Liver (tissue), 9 donors: ENCODE data around the gene KCNT1. TPM values are rescaled to one million over a fixed set of nuclear protein-coding genes. Genes with fewer than 3 reads are reported as not detected.

Source experiments
- DNase-seq: peaks from one replicate; pipeline ENCODE4 v3.0.0-alpha.2; 2017; ENCODE audit warnings: low spot score
- H3K27ac ChIP-seq, 2 donors: one replicate each; pipeline ENCODE4 v1.7.0; 2013; ENCODE audit warnings: inconsistent platforms in 2 of 2, low read length in 2 of 2, control low read depth in 1 of 2, low read depth in 1 of 2, mild to moderate bottlenecking in 1 of 2
- H3K27me3 ChIP-seq, 4 donors: one replicate each; pipeline versions ENCODE4 v1.6.1 to v1.7.0; 2013; ENCODE audit warnings: low read length in 3 of 4, inconsistent platforms in 1 of 4, mild to moderate bottlenecking in 1 of 4, moderate library complexity in 1 of 4; ENCODE audit not compliant: control insufficient read depth in 4 of 4, insufficient read depth in 4 of 4
- H3K36me3 ChIP-seq, 4 donors: one replicate each; pipeline versions ENCODE4 v1.6.1 to v1.7.0; 2013; ENCODE audit warnings: low read length in 3 of 4, mild to moderate bottlenecking in 3 of 4, low read depth in 1 of 4, moderate library complexity in 1 of 4; ENCODE audit not compliant: control insufficient read depth in 4 of 4, insufficient read depth in 3 of 4
- H3K4me1 ChIP-seq, 4 donors: one replicate each; pipeline versions ENCODE4 v1.6.1 to v1.7.0; 2013; ENCODE audit warnings: low read length in 3 of 4, mild to moderate bottlenecking in 3 of 4, moderate library complexity in 1 of 4; ENCODE audit not compliant: control insufficient read depth in 4 of 4, insufficient read depth in 4 of 4
- H3K4me3 ChIP-seq, 3 donors: one replicate each; pipeline versions ENCODE4 v1.6.1 to v1.7.0; 2013; ENCODE audit warnings: low read length in 3 of 3, control low read depth in 1 of 3, low read depth in 1 of 3, mild to moderate bottlenecking in 1 of 3
- H3K9ac ChIP-seq, 2 donors: one replicate each; pipeline ENCODE4 v1.7.0; 2013; ENCODE audit warnings: low read length in 2 of 2, mild to moderate bottlenecking in 2 of 2, moderate library complexity in 2 of 2, control low read depth in 1 of 2, low read depth in 1 of 2
- H3K9me3 ChIP-seq, 4 donors: one replicate each; pipeline versions ENCODE4 v1.6.1 to v1.7.0; 2013; ENCODE audit warnings: low read length in 3 of 4; ENCODE audit not compliant: control insufficient read depth in 4 of 4
- ATF3 ChIP-seq: IDR thresholded peaks from 2 replicates; pipeline ENCODE4 v1.6.1; 2016; ENCODE audit warnings: antibody characterized with exemption
- CTCF ChIP-seq: fragments of 150-350 bp; IDR thresholded peaks from 2 replicates; pipeline ENCODE4 v1.5.1; 2017; ENCODE audit warnings: improper control_type of control experiment, low read depth, low read length; ENCODE audit not compliant: missing input control
- EGR1 ChIP-seq, 2 donors: IDR thresholded peaks; 2 replicates each; pipeline ENCODE4 v1.6.1; 2016 to 2018; ENCODE audit warnings: antibody characterized with exemption in 2 of 2, low read depth in 2 of 2
- FOXA1 ChIP-seq: IDR thresholded peaks from 2 replicates; pipeline ENCODE4 v1.6.1; 2016; ENCODE audit warnings: antibody characterized with exemption
- FOXA2 ChIP-seq: IDR thresholded peaks from 2 replicates; pipeline ENCODE4 v1.6.1; 2016; ENCODE audit warnings: antibody characterized with exemption
- GABPA ChIP-seq, 2 donors: IDR thresholded peaks in 1 of 2; conservative IDR thresholded peaks in 1 of 2; 2 replicates each; pipeline ENCODE4 v1.6.1; 2016; ENCODE audit warnings: antibody characterized with exemption in 2 of 2, mild to moderate bottlenecking in 1 of 2, moderate library complexity in 1 of 2
- HNF4A ChIP-seq, 2 donors: conservative IDR thresholded peaks; 2 replicates each; pipeline ENCODE4 v1.6.1; 2016; ENCODE audit warnings: antibody characterized with exemption in 2 of 2, mild to moderate bottlenecking in 2 of 2
- HNF4G ChIP-seq: IDR thresholded peaks from 2 replicates; pipeline ENCODE4 v1.6.1; 2016; ENCODE audit warnings: antibody characterized with exemption
- JUND ChIP-seq, 2 donors: IDR thresholded peaks; 2 replicates each; pipeline ENCODE4 v1.6.1; 2016; ENCODE audit warnings: antibody characterized with exemption in 2 of 2
- MAX ChIP-seq: IDR thresholded peaks from 2 replicates; pipeline ENCODE4 v1.6.1; 2016; ENCODE audit warnings: antibody characterized with exemption
- NR2F2 ChIP-seq: IDR thresholded peaks from 2 replicates; pipeline ENCODE4 v1.6.1; 2016; ENCODE audit warnings: antibody characterized with exemption
- RAD21 ChIP-seq, 2 donors: IDR thresholded peaks; 2 replicates each; pipeline ENCODE4 v1.6.1; 2016; ENCODE audit warnings: antibody characterized with exemption in 2 of 2, mild to moderate bottlenecking in 2 of 2
- REST ChIP-seq: IDR thresholded peaks from 2 replicates; pipeline ENCODE4 v1.6.1; 2016; ENCODE audit warnings: antibody characterized with exemption, mild to moderate bottlenecking
- RXRA ChIP-seq, 2 donors: IDR thresholded peaks; 2 replicates each; pipeline ENCODE4 v1.6.1; 2017 to 2018; ENCODE audit warnings: antibody characterized with exemption in 2 of 2, mild to moderate bottlenecking in 1 of 2
- SP1 ChIP-seq: IDR thresholded peaks from 2 replicates; pipeline ENCODE4 v1.6.1; 2018; ENCODE audit warnings: antibody characterized with exemption, mild to moderate bottlenecking
- TAF1 ChIP-seq: conservative IDR thresholded peaks from 2 replicates; pipeline ENCODE4 v1.6.1; 2016; ENCODE audit warnings: antibody characterized with exemption, mild to moderate bottlenecking
- YY1 ChIP-seq: IDR thresholded peaks from 2 replicates; pipeline ENCODE4 v1.6.1; 2016; ENCODE audit warnings: antibody characterized with exemption, mild to moderate bottlenecking
- ZBTB33 ChIP-seq: IDR thresholded peaks from 2 replicates; pipeline ENCODE4 v1.6.1; 2016; ENCODE audit warnings: antibody characterized with exemption
- WGBS: extraction: QIAGEN DNeasy Blood & Tissue Kit; methylation state at CpG from one replicate; pipeline ENCODE4 v1.1.7; 2013; 5-methylcytosine and 5-hydroxymethylcytosine counted together
- polyA plus RNA-seq, 2 donors: library from polyadenylated mRNA; stranded (reverse) in 1 of 2; unstranded in 1 of 2; fragments of 200-250 nt in 1 of 2; fragments of >200 nt in 1 of 2; fragmentation: Nextera tagmentation in 1 of 2; extraction: Ambion mirVana in 1 of 2; gene quantifications; one replicate each; pipeline versions ENCODE4 v1.2.1 to v1.2.3, GENCODE V29; 2013 to 2015
- total RNA-seq, 2 donors: library from RNA; depleted of rRNA; stranded (reverse); fragments of >200 nt; gene quantifications; one replicate each; pipeline ENCODE4 v1.2.3, GENCODE V29; 2014
- donor health status: healthy.
- donor health status: healthy.
- donor health status: healthy.
- donor health status: healthy.
- donor health status: healthy.

KCNT1 gene
- total and polyA plus RNA-seq, 4 donors, result 0.08 TPM; not detected in 2

GRCh38 chr9:135839516-135839915 lies 137.5 kb downstream of the KCNT1 start:
- H3K27me3 ChIP-seq, result no peaks in the 10 kb centered on the region
- WGBS, result 94% methylated on average over 11 of the region's 11 CpGs
- no peak for DNase-seq
- H3K36me3 ChIP-seq, result peaks cover 0 to 4% (median 1%) of the 10 kb centered on the region in 4 donors
- H3K4me3 ChIP-seq, result no peak overlapping the region
- no peaks in the 10 kb centered on the region for H3K4me1 ChIP-seq
- no peaks in the 10 kb centered on the region for H3K9me3 ChIP-seq
- no peak overlapping the region for H3K9ac ChIP-seq
- TF ChIP-seq HNF4G, result no peak
- TF ChIP-seq NR2F2, result no peak
- TF ChIP-seq RAD21 (IDR thresholded peaks at IDR 0.05), result no peak
- no peak for TF ChIP-seq SP1
- no peak for TF ChIP-seq TAF1
- no peak for TF ChIP-seq REST
- no peak for TF ChIP-seq ZBTB33
- TF ChIP-seq HNF4A (conservative IDR thresholded peaks at IDR 0.05), result no peak
- no peak for TF ChIP-seq GABPA (IDR thresholded peaks at IDR 0.05 in 1 of 2, conservative IDR thresholded peaks at IDR 0.05 in 1 of 2)
- TF ChIP-seq RXRA (IDR thresholded peaks at IDR 0.05), result no peak
- no peak for TF ChIP-seq FOXA1
- no peak for TF ChIP-seq MAX
- no peak for TF ChIP-seq EGR1 (IDR thresholded peaks at IDR 0.05; ENCODE audit: low read depth in 2 of 2)
- TF ChIP-seq JUND (IDR thresholded peaks at IDR 0.05), result no peak
- no peak for TF ChIP-seq CTCF
- TF ChIP-seq ATF3, result no peak
- TF ChIP-seq YY1, result no peak
- TF ChIP-seq FOXA2, result no peak
- H3K27ac ChIP-seq, result no peak overlapping the region
